Stomach (tissue), 4 donors: Measurements from ENCODE around the gene GM2A.

Experiments used
- POLR2A ChIP-seq, 4 donors: fragments of 450-650 bp; IDR thresholded peaks; one replicate each; pipeline ENCODE4 v1.6.1; 2016; ENCODE audit warnings: antibody characterized with exemption in 4 of 4, control low read depth in 2 of 4, mild to moderate bottlenecking in 1 of 4, moderate library complexity in 1 of 4
- POLR2AphosphoS5 ChIP-seq, 3 donors: sonication (generic); formaldehyde crosslinking; IDR thresholded peaks; one replicate each; pipeline ENCODE4 v1.6.1; 2016; ENCODE audit warnings: antibody characterized with exemption in 3 of 3

GRCh38 chr5:151317871-151318270 is 64.9 kb downstream of the GM2A start:
- TF ChIP-seq POLR2A (IDR thresholded peaks at IDR 0.05) (no peak), POLR2AphosphoS5 (IDR thresholded peaks at IDR 0.05) (no peak)
